Aortic smooth muscle cell (primary cell): ENCODE results near the gene CEACAM1. TPM values are rescaled to one million over a fixed set of nuclear protein-coding genes. Genes with fewer than 3 reads are reported as not detected.

Source experiments
- total RNA-seq: library from RNA; depleted of rRNA; stranded (reverse); fragments of >200 nt; gene quantifications from 2 replicates; pipeline ENCODE4 v1.2.3, GENCODE V29; 2014

The CEACAM1 gene
- total RNA-seq: under 0.01 and 0.31 TPM in 2 replicates

GRCh38 chr19:42528354-42529247 lies at the start of gene CEACAM1:
Gene CEACAM1, minus strand, starts transcription at chr19:42528481. Its CDS starts 107 bp downstream, at chr19:42528374.

Other genes with a start within 250 kb of the CEACAM1 start
- 0.13 and 0.25 TPM in 2 replicates for gene PRR19, start 226.3 kb downstream of the CEACAM1 start, total RNA-seq
- gene PAFAH1B3, start 225.9 kb downstream of the CEACAM1 start, total RNA-seq: 22.5 and 26.4 TPM in 2 replicates
- gene TMEM145, start 215.2 kb downstream of the CEACAM1 start, total RNA-seq: not detected in 2 replicates
- 21.0 and 22.3 TPM in 2 replicates for gene MEGF8, start 202.8 kb downstream of the CEACAM1 start, total RNA-seq
- gene CNFN, start 138.2 kb downstream of the CEACAM1 start, total RNA-seq: not detected in 2 replicates
- gene LIPE, start 101.1 kb downstream of the CEACAM1 start, total RNA-seq: 1.9 and 2.6 TPM in 2 replicates
- gene CXCL17, start 85.5 kb downstream of the CEACAM1 start, total RNA-seq: not detected in 2 replicates
- gene CEACAM8, start 66.4 kb upstream of the CEACAM1 start, total RNA-seq: not detected in 2 replicates
- not detected in 2 replicates for gene PSG3, start 212.0 kb upstream of the CEACAM1 start, total RNA-seq
- not detected in 2 replicates for gene PSG8, start 237.2 kb upstream of the CEACAM1 start, total RNA-seq